Tibial artery (tissue), 4 donors: Measurements from ENCODE around the gene MROH7.
A peak's percentile ranks its signal among the peaks of the same experiment; 100 is the strongest.

ENCODE experiments used
- DNase-seq, 2 donors: peaks; one replicate each; pipeline ENCODE4 v3.0.0-alpha.2; 2019
- H3K27ac ChIP-seq, 2 donors: fragments of 200-600 bp; sonication (generic) in 1 of 2; 1 replicate in 1 of 2; 2 replicates in 1 of 2; pipeline ENCODE4 v1.5.1; 2018 to 2019; ENCODE audit warnings: mild to moderate bottlenecking in 1 of 2
- H3K27me3 ChIP-seq, 2 donors: fragments of 200-600 bp; sonication (generic) in 1 of 2; one replicate each; pipeline versions ENCODE4 v1.5.1 to v1.6.0; 2016 to 2019
- H3K36me3 ChIP-seq, 3 donors: fragments of 200-600 bp; sonication (generic) in 2 of 3; one replicate each; pipeline ENCODE4 v1.5.1; 2016 to 2019; ENCODE audit warnings: mild to moderate bottlenecking in 2 of 3
- H3K4me1 ChIP-seq, 4 donors: fragments of 200-600 bp; sonication (generic) in 2 of 4; 1 replicate in 3 of 4; 2 replicates in 1 of 4; pipeline ENCODE4 v1.5.1; 2016 to 2019
- H3K4me3 ChIP-seq, 2 donors: fragments of 200-600 bp; sonication (generic) in 1 of 2; 1 replicate in 1 of 2; 2 replicates in 1 of 2; pipeline ENCODE4 v1.5.1; 2018 to 2019; ENCODE audit warnings: mild to moderate bottlenecking in 2 of 2
- H3K9me3 ChIP-seq, 3 donors: fragments of 200-600 bp; sonication (generic) in 1 of 3; one replicate each; pipeline ENCODE4 v1.5.1; 2016 to 2019
- intact Hi-C: fragments of 100-400 bp; cut with DNase I; formaldehyde crosslinking; loops from one replicate; pipeline ENCODE4 v1.15.0; 2023; ENCODE audit warnings: low total_unique reads
- TF ChIP-seq, protein P1 (sequence below), 2 experiments: fragments of 200-600 bp in 1 of 2; fragments of 450-650 bp in 1 of 2; IDR thresholded peaks; one replicate each; pipeline ENCODE4 v1.5.1; 2017 to 2019; ENCODE audit warnings: antibody characterized with exemption in 2 of 2, mild to moderate bottlenecking in 1 of 2, moderate library complexity in 1 of 2

Gene MROH7

DNA sequence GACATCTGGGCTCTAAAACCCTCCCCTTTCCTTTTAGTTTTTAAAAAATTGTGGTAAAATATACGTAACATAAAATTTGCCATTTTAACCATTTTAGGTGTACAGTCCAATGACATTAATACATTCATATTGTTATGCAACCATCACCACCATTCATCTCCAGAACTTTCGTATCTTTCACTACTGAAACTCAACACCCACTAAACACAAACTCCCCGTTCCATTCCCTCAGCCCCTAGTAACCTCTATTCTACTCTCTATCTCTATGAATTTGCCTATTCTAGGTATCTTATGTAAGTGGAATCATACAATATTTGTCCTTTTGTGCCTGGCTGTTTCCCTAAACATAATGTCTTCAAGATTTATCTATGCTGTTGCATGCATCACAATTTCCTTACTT, 54.7 kb downstream of the MROH7 start:
- H3K4me3 ChIP-seq, result no peak overlapping the region
- intact Hi-C loops, result no loop called here
- TF ChIP-seq, protein P1, sequence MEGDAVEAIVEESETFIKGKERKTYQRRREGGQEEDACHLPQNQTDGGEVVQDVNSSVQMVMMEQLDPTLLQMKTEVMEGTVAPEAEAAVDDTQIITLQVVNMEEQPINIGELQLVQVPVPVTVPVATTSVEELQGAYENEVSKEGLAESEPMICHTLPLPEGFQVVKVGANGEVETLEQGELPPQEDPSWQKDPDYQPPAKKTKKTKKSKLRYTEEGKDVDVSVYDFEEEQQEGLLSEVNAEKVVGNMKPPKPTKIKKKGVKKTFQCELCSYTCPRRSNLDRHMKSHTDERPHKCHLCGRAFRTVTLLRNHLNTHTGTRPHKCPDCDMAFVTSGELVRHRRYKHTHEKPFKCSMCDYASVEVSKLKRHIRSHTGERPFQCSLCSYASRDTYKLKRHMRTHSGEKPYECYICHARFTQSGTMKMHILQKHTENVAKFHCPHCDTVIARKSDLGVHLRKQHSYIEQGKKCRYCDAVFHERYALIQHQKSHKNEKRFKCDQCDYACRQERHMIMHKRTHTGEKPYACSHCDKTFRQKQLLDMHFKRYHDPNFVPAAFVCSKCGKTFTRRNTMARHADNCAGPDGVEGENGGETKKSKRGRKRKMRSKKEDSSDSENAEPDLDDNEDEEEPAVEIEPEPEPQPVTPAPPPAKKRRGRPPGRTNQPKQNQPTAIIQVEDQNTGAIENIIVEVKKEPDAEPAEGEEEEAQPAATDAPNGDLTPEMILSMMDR (IDR thresholded peaks at IDR 0.05), result no peak
- H3K9me3 ChIP-seq, result no peaks in the 10 kb centered on the region
- no peak for DNase-seq
- H3K36me3 ChIP-seq, result peaks cover 8 to 50% (median 8%) of the 10 kb centered on the region in 3 donors
- H3K27me3 ChIP-seq, result no peaks in the 10 kb centered on the region
- no peak overlapping the region for H3K27ac ChIP-seq
- no peaks in the 10 kb centered on the region for H3K4me1 ChIP-seq

DNA sequence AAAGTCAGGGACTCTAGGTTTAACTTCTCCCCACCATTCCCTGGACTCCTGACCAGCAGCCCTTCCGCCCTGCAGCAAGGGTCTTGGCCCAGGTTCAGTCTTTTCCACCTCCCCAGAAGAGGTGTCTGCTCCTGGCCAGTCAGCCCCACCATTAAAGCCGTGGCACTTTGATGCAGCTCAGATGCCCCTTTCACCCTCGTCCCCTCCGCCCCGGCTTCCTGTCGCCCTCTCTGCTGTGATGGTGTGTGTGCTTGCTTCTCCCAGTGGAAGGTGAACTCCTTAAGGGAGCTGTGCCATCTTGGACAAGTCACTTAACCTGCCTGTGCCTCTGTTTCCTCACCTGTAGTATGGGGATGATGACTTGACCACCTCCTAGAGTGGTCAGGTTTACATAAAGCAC, 56.3 kb downstream of the MROH7 start:
- DNase-seq, result peak in 1 of 2 donors; percentile 35
- TF ChIP-seq, protein P1 (IDR thresholded peaks at IDR 0.05), result no peak
- H3K9me3 ChIP-seq, result no peaks in the 10 kb centered on the region
- intact Hi-C loops, result no loop called here
- no peaks in the 10 kb centered on the region for H3K27me3 ChIP-seq
- H3K4me1 ChIP-seq, result no peaks in the 10 kb centered on the region
- peaks cover 7 to 43% (median 8%) of the 10 kb centered on the region in 3 donors for H3K36me3 ChIP-seq
- no peak overlapping the region for H3K4me3 ChIP-seq
- H3K27ac ChIP-seq, result no peak overlapping the region

DNA sequence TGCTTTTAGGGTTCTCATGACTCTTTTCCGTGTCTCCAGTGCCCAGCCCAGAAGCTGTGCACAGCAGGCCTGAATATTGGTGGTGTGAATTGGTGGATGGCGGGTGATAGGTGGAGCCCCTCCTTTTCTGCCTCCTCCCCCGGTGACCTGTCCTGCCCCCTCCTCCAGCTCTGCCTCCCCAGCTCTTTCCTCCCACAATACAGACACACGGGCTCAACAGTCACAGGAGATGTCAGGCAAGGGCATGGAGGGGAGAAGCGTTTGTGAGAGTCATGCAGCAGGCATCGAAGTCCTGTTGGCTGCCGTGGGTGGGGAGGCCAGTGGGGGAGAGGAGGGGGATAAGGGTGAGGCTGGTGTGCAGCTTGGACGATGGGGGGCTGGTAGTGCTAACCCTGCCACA, 56.8 kb downstream of the MROH7 start:
- Histone ChIP-seq H3K9me3 (no peaks in the 10 kb centered on the region), H3K4me1 (no peaks in the 10 kb centered on the region), H3K27ac (no peak overlapping the region), H3K36me3 (peaks cover 3 to 43% (median 8%) of the 10 kb centered on the region in 3 donors), H3K4me3 (no peak overlapping the region), H3K27me3 (no peaks in the 10 kb centered on the region)
- TF ChIP-seq, protein P1 (IDR thresholded peaks at IDR 0.05), result no peak
- intact Hi-C loops, result no loop called here
- DNase-seq, result peak in 1 of 2 donors; percentile 27

DNA sequence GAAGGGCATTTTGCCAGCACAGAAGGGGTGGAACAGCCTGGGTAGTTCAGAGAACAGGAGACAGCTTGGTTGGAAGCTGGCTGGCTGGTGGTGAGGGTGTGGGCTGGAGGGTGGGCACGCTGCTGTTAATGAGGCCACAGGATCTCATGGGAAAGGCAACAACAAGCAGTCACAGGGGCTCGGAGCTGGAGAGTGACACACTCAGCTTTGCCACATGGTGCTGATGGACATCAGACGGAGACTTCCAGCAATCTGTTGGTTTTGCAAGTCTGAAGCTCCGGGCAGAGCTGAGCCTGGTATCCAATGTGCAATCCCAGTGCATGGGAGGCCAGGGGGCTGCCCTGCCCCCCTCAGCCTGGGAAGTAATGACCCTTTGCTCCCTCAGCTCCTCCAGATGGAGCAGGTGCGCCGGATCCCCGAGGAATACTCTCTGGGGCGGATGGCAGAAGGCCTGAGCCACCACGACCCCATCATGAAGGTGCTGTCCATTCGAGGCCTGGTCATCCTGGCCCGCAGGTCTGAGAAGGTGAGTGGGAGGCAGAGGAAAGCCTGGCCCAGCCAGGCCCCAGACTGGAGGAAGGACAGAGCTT, 58.4 kb downstream of the MROH7 start:
- intact Hi-C loops, result no loop called here
- Histone ChIP-seq H3K4me3 (no peak overlapping the region), H3K27ac (no peak overlapping the region), H3K36me3 (peaks cover 0 to 39% (median 0%) of the 10 kb centered on the region in 3 donors), H3K9me3 (no peaks in the 10 kb centered on the region), H3K4me1 (no peaks in the 10 kb centered on the region), H3K27me3 (no peaks in the 10 kb centered on the region)
- DNase-seq, result no peak
- TF ChIP-seq, protein P1 (IDR thresholded peaks at IDR 0.05), result no peak

DNA sequence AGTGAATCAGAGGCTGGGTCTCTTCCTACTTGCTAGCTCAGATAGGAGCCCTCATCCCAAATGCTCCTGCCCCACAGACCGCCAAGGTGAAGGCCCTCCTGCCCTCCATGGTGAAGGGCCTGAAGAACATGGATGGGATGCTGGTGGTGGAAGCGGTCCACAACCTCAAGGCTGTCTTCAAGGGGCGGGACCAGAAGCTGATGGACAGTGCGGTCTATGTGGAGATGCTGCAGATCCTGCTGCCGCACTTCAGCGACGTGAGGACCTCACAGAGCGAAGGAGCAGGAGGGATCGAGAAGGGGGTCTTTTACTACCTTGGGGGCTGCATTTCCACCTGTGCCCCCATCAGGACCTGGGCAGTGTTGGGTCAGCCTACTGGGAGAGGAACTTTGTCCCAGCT, 59.5 kb downstream of the MROH7 start:
- DNase-seq, result no peak
- Histone ChIP-seq H3K27me3 (no peaks in the 10 kb centered on the region), H3K9me3 (no peaks in the 10 kb centered on the region), H3K27ac (no peak overlapping the region), H3K36me3 (peaks cover 2 to 36% (median 3%) of the 10 kb centered on the region in 3 donors), H3K4me3 (no peak overlapping the region), H3K4me1 (no peaks in the 10 kb centered on the region)
- intact Hi-C loops, result no loop called here
- TF ChIP-seq, protein P1 (IDR thresholded peaks at IDR 0.05), result no peak

DNA sequence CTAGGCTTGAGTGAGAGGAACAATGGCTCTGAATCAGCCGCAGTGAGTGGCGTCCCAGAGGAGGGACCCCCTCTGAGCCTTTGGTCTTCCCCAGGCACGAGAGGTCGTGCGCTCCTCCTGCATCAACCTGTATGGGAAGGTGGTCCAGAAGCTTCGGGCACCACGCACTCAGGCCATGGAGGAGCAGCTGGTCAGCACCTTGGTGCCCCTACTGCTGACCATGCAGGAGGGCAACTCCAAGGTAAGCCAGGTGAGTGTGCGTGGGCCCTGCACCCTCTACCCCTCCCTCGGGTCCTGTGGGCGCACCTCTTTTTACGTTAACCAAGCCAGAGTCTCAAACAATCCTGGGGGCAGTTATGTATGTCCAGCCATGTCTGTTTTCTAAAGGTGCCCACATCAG, 60.4 kb downstream of the MROH7 start:
- H3K27ac ChIP-seq, result no peak overlapping the region
- DNase-seq, result no peak
- H3K27me3 ChIP-seq, result no peaks in the 10 kb centered on the region
- H3K36me3 ChIP-seq, result peaks cover 7 to 45% (median 9%) of the 10 kb centered on the region in 3 donors
- no peak overlapping the region for H3K4me3 ChIP-seq
- TF ChIP-seq, protein P1 (IDR thresholded peaks at IDR 0.05), result no peak
- intact Hi-C loops, result no loop called here
- H3K9me3 ChIP-seq, result no peaks in the 10 kb centered on the region
- H3K4me1 ChIP-seq, result no peaks in the 10 kb centered on the region
